ENCODE data around the gene LETMD1. TPM values are rescaled to one million over a fixed set of nuclear protein-coding genes. Genes with fewer than 3 reads are reported as not detected.

LETMD1 gene
- total and polyA plus RNA-seq, 2 experiments from 2014 or later: 23.5 to 47.3 TPM

DNA sequence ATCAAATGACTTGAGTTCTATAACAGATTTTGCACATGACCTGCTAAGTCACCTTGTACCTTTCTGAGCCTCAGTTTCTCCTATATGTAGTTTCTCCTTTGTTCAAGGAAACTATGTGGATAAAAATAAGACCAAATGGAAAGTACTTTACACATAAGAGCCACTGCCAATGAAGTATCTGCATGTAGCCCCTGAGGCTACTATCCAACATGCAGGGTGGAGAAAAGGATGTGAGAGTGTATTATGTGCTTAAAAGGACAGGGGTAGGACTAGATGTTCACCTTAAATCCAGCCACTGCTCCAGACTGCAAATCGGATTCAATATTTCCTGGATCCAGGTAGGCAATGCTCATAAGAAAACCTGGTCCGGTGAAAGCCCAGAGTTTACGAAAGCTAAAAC lies 43.1 kb upstream of the LETMD1 start:
- no peaks in the 10 kb centered on the region for H3K4me1 ChIP-seq (ENCODE audit: low read depth)
- H3K9me3 ChIP-seq (ENCODE audit: low read depth): no peaks in the 10 kb centered on the region
- no peak overlapping the region for H3K4me3 ChIP-seq
- peak overlapping the region; percentile 4 for H3K27ac ChIP-seq
- no peak for TF ChIP-seq CTCF (IDR thresholded peaks at IDR 0.05; ENCODE audit: low read depth, low read length)
- H3K27me3 ChIP-seq: no peaks in the 10 kb centered on the region
- no peak for DNase-seq (ENCODE audit: low read depth in 1 of 2, low spot score in 1 of 2)
- peaks cover 25% of the 10 kb centered on the region for H3K36me3 ChIP-seq

GRCh38 chr12:51005671-51006070 lies 42.5 kb upstream of the LETMD1 start:
- H3K4me1 ChIP-seq (ENCODE audit: low read depth): no peaks in the 10 kb centered on the region
- H3K4me3 ChIP-seq: no peak overlapping the region
- no peaks in the 10 kb centered on the region for H3K27me3 ChIP-seq
- H3K27ac ChIP-seq: no peak overlapping the region
- H3K9me3 ChIP-seq (ENCODE audit: low read depth): no peaks in the 10 kb centered on the region
- TF ChIP-seq CTCF (IDR thresholded peaks at IDR 0.05; ENCODE audit: low read depth, low read length): no peak
- no peak for DNase-seq (ENCODE audit: low read depth in 1 of 2, low spot score in 1 of 2)
- peaks cover 21% of the 10 kb centered on the region for H3K36me3 ChIP-seq

DNA sequence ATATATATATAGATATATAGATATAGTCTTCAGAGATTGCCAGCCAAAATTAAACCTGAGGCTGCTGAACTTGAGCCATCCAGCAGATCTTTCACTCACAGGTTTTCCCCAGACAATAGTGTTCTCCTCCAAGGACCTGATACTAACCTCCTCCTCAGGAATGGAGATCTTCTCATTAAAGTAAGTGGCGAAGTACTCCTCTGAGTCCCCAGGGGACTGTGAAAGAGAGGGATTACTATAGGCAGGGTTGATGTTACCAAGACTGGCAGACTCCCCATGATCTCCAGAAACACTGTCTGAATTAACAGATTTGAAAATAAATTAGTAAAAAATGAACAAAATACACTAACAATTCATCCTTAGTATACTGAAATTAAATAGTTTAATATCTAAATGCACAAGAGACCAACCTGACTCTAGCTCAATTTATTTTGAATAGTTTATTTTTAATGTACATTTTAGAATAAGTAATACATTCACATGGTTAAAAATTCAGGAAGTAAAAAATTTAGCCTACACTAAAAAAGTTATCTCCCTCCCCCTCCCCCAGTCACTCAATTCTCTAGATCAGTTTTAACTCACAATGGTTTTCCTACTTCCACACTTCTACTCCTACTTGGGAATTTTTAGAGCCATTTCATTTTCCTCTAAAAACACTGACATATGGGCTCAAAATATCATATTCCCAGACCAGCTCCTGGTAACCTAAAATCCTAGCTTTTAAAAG lies 39.6 kb upstream of the LETMD1 start:
- DNase-seq (ENCODE audit: low read depth in 1 of 2, low spot score in 1 of 2): no peak
- Histone ChIP-seq H3K4me3 (no peak overlapping the region), H3K27ac (no peak overlapping the region), H3K27me3 (no peaks in the 10 kb centered on the region), H3K9me3 (ENCODE audit: low read depth) (no peaks in the 10 kb centered on the region), H3K4me1 (ENCODE audit: low read depth) (no peaks in the 10 kb centered on the region), H3K36me3 (peaks cover 21% of the 10 kb centered on the region)
- TF ChIP-seq CTCF (IDR thresholded peaks at IDR 0.05; ENCODE audit: low read depth, low read length): no peak

- Histone ChIP-seq H3K9me3 (ENCODE audit: low read depth) (no peaks in the 10 kb centered on the region), H3K27ac (no peak overlapping the region), H3K4me3 (no peak overlapping the region), H3K4me1 (ENCODE audit: low read depth) (no peaks in the 10 kb centered on the region), H3K27me3 (no peaks in the 10 kb centered on the region), H3K36me3 (peaks cover 21% of the 10 kb centered on the region)
- peak in 1 of 2 donors; percentile 17 for DNase-seq (ENCODE audit: low read depth in 1 of 2, low spot score in 1 of 2)
- no peak for TF ChIP-seq CTCF (IDR thresholded peaks at IDR 0.05; ENCODE audit: low read depth, low read length)
Measured at GRCh38 chr12:51009056-51009440, 39.1 kb upstream of the LETMD1 start.

DNA sequence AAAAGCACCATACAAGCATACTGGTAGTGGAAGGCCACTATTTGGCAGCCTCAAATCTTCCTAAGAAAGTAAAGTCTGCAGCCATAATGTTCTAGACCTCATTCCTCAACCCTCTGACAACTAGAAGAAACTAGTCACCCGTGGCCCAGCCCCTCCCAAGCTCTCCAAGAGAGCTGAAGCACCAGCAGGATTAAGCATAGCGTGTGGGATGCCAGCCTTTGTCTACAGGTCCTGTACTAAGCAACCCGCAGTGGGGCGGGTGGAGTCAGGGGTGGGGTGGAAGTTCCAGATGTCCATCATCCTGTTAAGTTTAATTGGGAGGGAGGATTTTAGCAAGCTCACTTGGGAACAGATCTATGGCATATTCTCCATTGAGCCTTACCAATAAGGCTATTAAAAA lies 36.2 kb upstream of the LETMD1 start:
- Histone ChIP-seq H3K36me3 (peaks cover 13% of the 10 kb centered on the region), H3K4me3 (no peak overlapping the region), H3K27ac (no peak overlapping the region), H3K27me3 (no peaks in the 10 kb centered on the region), H3K9me3 (ENCODE audit: low read depth) (no peaks in the 10 kb centered on the region), H3K4me1 (ENCODE audit: low read depth) (no peaks in the 10 kb centered on the region)
- no peak for TF ChIP-seq CTCF (IDR thresholded peaks at IDR 0.05; ENCODE audit: low read depth, low read length)
- DNase-seq (ENCODE audit: low read depth in 1 of 2, low spot score in 1 of 2): no peak
